ENCODE data around the gene SLX4IP. TPM values are rescaled to one million over a fixed set of nuclear protein-coding genes. Genes with fewer than 3 reads are reported as not detected.

Gene SLX4IP
- total RNA-seq, 1 experiment from 2014 or later: 6.4 TPM

DNA sequence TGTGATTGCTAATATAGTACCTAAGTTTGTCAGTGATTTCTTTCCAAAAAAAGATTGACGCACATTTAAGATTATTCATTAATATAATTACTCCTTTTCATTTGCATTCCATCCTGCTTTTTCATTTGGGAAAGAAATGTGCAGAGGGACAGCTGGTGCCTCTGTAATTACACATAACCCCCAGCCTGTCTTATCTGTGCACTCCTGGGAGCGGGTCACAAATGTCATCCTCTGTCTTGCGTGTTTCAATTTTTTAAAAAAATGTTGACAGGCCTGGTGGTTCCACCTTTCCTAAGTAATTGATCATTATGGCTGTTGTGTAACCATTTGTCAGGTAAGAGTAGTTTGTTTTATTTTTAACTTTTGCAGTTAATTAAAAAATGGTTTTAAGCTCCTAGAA is 92.7 kb downstream of the SLX4IP start:
- no peaks in the 10 kb centered on the region for H3K9me2 ChIP-seq (replicated peaks; ENCODE audit: low read length)
- POLR2A ChIA-PET (ENCODE audit: unreplicated experiment): no interaction called here
- CTCF ChIA-PET: no interaction called here
- peaks cover 8% of the 10 kb centered on the region for H3F3A ChIP-seq (ENCODE audit: low read length, unreplicated experiment)
- no peak overlapping the region for H3K9ac ChIP-seq (ENCODE audit: low read length)
- H3K4me1 ChIP-seq (ENCODE audit: insufficient read depth, low read length): peaks cover 22% of the 10 kb centered on the region
- no peak overlapping the region for H2AFZ ChIP-seq (ENCODE audit: low read length)
- DNase-seq (no peak), ATAC-seq (no peak)
- H3K4me3 ChIP-seq (ENCODE audit: low read length): no peak overlapping the region
- H3K4me2 ChIP-seq (ENCODE audit: low read length): no peak overlapping the region
- no peaks in the 10 kb centered on the region for H4K20me1 ChIP-seq (ENCODE audit: low read length)
- no peaks in the 10 kb centered on the region for H3K9me3 ChIP-seq (ENCODE audit: low read length)
- 0 out of 2 replicates have a peak, but pooled peaks cover 2% of the 10 kb centered on the region for H3K79me2 ChIP-seq (ENCODE audit: low read length)
- TF ChIP-seq EZH2 (IDR thresholded peaks at IDR 0.05; ENCODE audit: low read length, unreplicated experiment) (no peak), EZH2phosphoT487 (IDR thresholded peaks at IDR 0.05; ENCODE audit: borderline replicate concordance, low read length) (no peak)
- TF ChIP-seq, protein P1, sequence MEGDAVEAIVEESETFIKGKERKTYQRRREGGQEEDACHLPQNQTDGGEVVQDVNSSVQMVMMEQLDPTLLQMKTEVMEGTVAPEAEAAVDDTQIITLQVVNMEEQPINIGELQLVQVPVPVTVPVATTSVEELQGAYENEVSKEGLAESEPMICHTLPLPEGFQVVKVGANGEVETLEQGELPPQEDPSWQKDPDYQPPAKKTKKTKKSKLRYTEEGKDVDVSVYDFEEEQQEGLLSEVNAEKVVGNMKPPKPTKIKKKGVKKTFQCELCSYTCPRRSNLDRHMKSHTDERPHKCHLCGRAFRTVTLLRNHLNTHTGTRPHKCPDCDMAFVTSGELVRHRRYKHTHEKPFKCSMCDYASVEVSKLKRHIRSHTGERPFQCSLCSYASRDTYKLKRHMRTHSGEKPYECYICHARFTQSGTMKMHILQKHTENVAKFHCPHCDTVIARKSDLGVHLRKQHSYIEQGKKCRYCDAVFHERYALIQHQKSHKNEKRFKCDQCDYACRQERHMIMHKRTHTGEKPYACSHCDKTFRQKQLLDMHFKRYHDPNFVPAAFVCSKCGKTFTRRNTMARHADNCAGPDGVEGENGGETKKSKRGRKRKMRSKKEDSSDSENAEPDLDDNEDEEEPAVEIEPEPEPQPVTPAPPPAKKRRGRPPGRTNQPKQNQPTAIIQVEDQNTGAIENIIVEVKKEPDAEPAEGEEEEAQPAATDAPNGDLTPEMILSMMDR (conservative IDR thresholded peaks at IDR 0.05; ENCODE audit: low read depth, low read length): no peak
- no peaks in the 10 kb centered on the region for H3K36me3 ChIP-seq (ENCODE audit: low read depth, low read length)
- no peak overlapping the region for H3K27ac ChIP-seq (ENCODE audit: low read length)
- no peaks in the 10 kb centered on the region for H3K27me3 ChIP-seq (ENCODE audit: low read length)
- no TSS peak for BruUV-seq (replicated peaks)
- intact Hi-C loops (cut with micrococcal nuclease): loop anchor here (10.0 kb wide), 1 partner anchor 453 kb away; no protein-coding TSS in a partner anchor

DNA sequence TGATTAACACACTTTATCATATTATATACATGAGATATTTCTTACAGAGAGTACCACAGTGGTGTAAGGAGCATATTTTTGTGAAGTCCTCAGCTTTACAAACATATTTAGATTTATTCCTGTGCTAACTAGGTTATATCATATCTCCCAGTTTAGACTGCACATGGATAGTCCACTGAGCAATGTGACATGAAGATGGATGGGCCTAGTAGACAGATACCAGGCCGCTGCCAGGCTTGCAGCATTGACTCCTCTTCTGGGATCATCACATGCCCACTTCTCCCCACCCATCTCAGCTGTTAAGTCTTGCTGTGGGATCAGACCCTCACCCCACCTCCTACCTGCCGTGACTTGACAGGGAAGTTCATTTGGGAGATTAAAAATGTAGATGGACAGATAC is 95.8 kb downstream of the SLX4IP start:
- H3K36me3 ChIP-seq (ENCODE audit: low read depth, low read length): no peaks in the 10 kb centered on the region
- ChIA-PET CTCF (no interaction called here), POLR2A (ENCODE audit: unreplicated experiment) (no interaction called here)
- H3K4me3 ChIP-seq (ENCODE audit: low read length): no peak overlapping the region
- H3K79me2 ChIP-seq (ENCODE audit: low read length): no peaks in the 10 kb centered on the region
- no peak overlapping the region for H3K27ac ChIP-seq (ENCODE audit: low read length)
- no TSS peak for BruUV-seq (replicated peaks)
- no peaks in the 10 kb centered on the region for H3K9me3 ChIP-seq (ENCODE audit: low read length)
- no peaks in the 10 kb centered on the region for H3K4me1 ChIP-seq (ENCODE audit: insufficient read depth, low read length)
- intact Hi-C loops (cut with micrococcal nuclease): no loop called here
- no peaks in the 10 kb centered on the region for H3K9me2 ChIP-seq (replicated peaks; ENCODE audit: low read length)
- no peaks in the 10 kb centered on the region for H3K27me3 ChIP-seq (ENCODE audit: low read length)
- no peak overlapping the region for H3K9ac ChIP-seq (ENCODE audit: low read length)
- DNase-seq: no peak
- H3K4me2 ChIP-seq (ENCODE audit: low read length): no peak overlapping the region
- TF ChIP-seq EZH2phosphoT487 (IDR thresholded peaks at IDR 0.05; ENCODE audit: borderline replicate concordance, low read length) (no peak), EZH2 (IDR thresholded peaks at IDR 0.05; ENCODE audit: low read length, unreplicated experiment) (no peak)
- TF ChIP-seq, protein P1 (conservative IDR thresholded peaks at IDR 0.05; ENCODE audit: low read depth, low read length): no peak
- H2AFZ ChIP-seq (ENCODE audit: low read length): no peak overlapping the region
- no peaks in the 10 kb centered on the region for H3F3A ChIP-seq (ENCODE audit: low read length, unreplicated experiment)
- H4K20me1 ChIP-seq (ENCODE audit: low read length): no peaks in the 10 kb centered on the region
- no peak for ATAC-seq

DNA sequence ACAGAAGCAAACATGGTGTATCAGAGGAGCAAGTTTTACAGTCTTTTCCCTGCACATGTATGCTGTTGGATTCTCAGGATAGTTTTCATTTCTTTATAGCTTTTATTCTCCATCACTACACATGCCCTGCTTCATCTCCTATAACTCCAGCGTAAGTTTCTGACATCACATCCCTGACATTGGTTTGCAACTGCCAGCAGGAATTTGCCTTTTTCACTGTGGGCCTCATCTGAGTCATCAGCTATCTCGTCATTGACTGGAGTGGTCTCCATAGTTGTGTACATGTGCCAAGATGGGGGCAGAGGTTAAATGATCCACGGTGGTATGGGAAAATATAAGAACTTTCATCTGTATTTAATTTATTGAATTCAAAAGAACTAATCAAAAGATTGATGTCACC is 96.7 kb downstream of the SLX4IP start:
- no peak overlapping the region for H2AFZ ChIP-seq (ENCODE audit: low read length)
- no peaks in the 10 kb centered on the region for H3K36me3 ChIP-seq (ENCODE audit: low read depth, low read length)
- no peaks in the 10 kb centered on the region for H3K9me2 ChIP-seq (replicated peaks; ENCODE audit: low read length)
- peaks cover 9% of the 10 kb centered on the region for H3K4me1 ChIP-seq (ENCODE audit: insufficient read depth, low read length)
- ATAC-seq: no peak
- no peak overlapping the region for H3K9ac ChIP-seq (ENCODE audit: low read length)
- H4K20me1 ChIP-seq (ENCODE audit: low read length): no peaks in the 10 kb centered on the region
- no peak for DNase-seq
- no peak overlapping the region for H3K4me2 ChIP-seq (ENCODE audit: low read length)
- no peak overlapping the region for H3K27ac ChIP-seq (ENCODE audit: low read length)
- H3K79me2 ChIP-seq (ENCODE audit: low read length): no peaks in the 10 kb centered on the region
- TF ChIP-seq, protein P1 (conservative IDR thresholded peaks at IDR 0.05; ENCODE audit: low read depth, low read length): no peak
- TF ChIP-seq EZH2phosphoT487 (IDR thresholded peaks at IDR 0.05; ENCODE audit: borderline replicate concordance, low read length): no peak
- TF ChIP-seq EZH2 (IDR thresholded peaks at IDR 0.05; ENCODE audit: low read length, unreplicated experiment): no peak
- ChIA-PET CTCF (no interaction called here), POLR2A (ENCODE audit: unreplicated experiment) (interaction anchor here (0.6 kb wide), 1 partner anchor 50 kb away, joined by 3 read pairs; no protein-coding TSS in a partner anchor)
- intact Hi-C loops (cut with micrococcal nuclease): no loop called here
- H3K4me3 ChIP-seq (ENCODE audit: low read length): no peak overlapping the region
- H3F3A ChIP-seq (ENCODE audit: low read length, unreplicated experiment): no peaks in the 10 kb centered on the region
- no TSS peak for BruUV-seq (replicated peaks)
- no peaks in the 10 kb centered on the region for H3K27me3 ChIP-seq (ENCODE audit: low read length)
- H3K9me3 ChIP-seq (ENCODE audit: low read length): no peaks in the 10 kb centered on the region

Data from PC-3 (cell line).